Tibial artery (tissue), 4 donors: ENCODE data around the gene CHMP6.
A peak's percentile ranks its signal among the peaks of the same experiment; 100 is the strongest.

ENCODE experiments used
- DNase-seq, 2 donors: peaks; one replicate each; pipeline ENCODE4 v3.0.0-alpha.2; 2019
- H3K27ac ChIP-seq, 2 donors: fragments of 200-600 bp; sonication (generic) in 1 of 2; 1 replicate in 1 of 2; 2 replicates in 1 of 2; pipeline ENCODE4 v1.5.1; 2018 to 2019; ENCODE audit warnings: mild to moderate bottlenecking in 1 of 2
- H3K27me3 ChIP-seq, 2 donors: fragments of 200-600 bp; sonication (generic) in 1 of 2; one replicate each; pipeline versions ENCODE4 v1.5.1 to v1.6.0; 2016 to 2019
- H3K36me3 ChIP-seq, 3 donors: fragments of 200-600 bp; sonication (generic) in 2 of 3; one replicate each; pipeline ENCODE4 v1.5.1; 2016 to 2019; ENCODE audit warnings: mild to moderate bottlenecking in 2 of 3
- H3K4me1 ChIP-seq, 4 donors: fragments of 200-600 bp; sonication (generic) in 2 of 4; 1 replicate in 3 of 4; 2 replicates in 1 of 4; pipeline ENCODE4 v1.5.1; 2016 to 2019
- H3K4me3 ChIP-seq, 2 donors: fragments of 200-600 bp; sonication (generic) in 1 of 2; 1 replicate in 1 of 2; 2 replicates in 1 of 2; pipeline ENCODE4 v1.5.1; 2018 to 2019; ENCODE audit warnings: mild to moderate bottlenecking in 2 of 2
- H3K9me3 ChIP-seq, 3 donors: fragments of 200-600 bp; sonication (generic) in 1 of 3; one replicate each; pipeline ENCODE4 v1.5.1; 2016 to 2019
- intact Hi-C: fragments of 100-400 bp; cut with DNase I; formaldehyde crosslinking; loops from one replicate; pipeline ENCODE4 v1.15.0; 2023; ENCODE audit warnings: low total_unique reads
- TF ChIP-seq, protein P1 (sequence below), 2 experiments: fragments of 200-600 bp in 1 of 2; fragments of 450-650 bp in 1 of 2; IDR thresholded peaks; one replicate each; pipeline ENCODE4 v1.5.1; 2017 to 2019; ENCODE audit warnings: antibody characterized with exemption in 2 of 2, mild to moderate bottlenecking in 1 of 2, moderate library complexity in 1 of 2

CHMP6 gene

DNA sequence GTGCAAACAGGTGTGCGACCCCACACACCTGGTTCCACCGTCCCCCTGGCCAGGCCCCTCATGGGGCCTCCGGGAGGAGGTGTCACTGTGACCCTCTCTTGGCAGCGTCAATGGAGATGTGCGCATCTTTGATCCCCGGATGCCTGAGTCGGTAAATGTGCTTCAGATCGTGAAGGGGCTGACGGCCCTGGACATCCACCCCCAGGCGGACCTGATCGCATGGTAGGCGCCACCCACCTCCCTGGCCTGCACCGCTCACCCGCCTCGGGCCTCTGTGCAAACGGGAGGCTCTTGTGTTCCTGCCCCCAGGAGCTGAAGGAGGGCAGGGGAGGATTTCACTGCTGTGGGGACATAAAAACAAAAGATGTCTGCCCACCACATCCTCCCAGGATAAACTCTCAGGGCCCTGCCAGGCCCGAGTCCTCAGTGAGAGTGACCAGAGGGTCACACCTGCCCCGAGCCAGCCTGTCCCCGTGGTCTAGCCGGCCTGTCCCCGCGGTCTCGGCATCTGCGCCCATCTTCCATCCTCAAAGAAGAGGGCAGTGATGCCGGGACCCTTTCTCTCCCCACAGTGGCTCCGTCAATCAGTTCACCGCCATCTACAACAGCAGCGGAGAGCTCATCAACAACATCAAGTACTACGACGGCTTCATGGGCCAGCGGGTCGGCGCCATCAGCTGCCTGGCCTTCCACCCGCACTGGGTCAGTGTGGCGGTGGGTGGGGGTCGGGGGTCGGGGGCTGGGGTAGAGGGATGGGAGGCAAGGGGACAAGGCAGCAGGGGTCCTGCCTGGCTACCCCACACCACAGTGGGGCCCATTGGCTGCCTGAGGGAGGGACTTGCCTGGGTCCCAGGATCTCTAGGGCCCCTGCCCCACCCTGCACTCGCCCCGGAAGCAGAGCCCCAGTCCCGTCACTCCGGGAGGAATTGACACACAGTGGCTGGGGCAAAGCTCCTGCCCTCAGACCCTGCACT is 29.0 kb upstream of the CHMP6 start:
- Histone ChIP-seq H3K27me3 (no peaks in the 10 kb centered on the region), H3K4me1 (peaks cover 0 to 43% (median 32%) of the 10 kb centered on the region in 4 donors), H3K9me3 (no peaks in the 10 kb centered on the region), H3K4me3 (no peak overlapping the region), H3K27ac (peak overlapping the region; percentile 84 to 97), H3K36me3 (peaks cover 7 to 42% (median 27%) of the 10 kb centered on the region in 3 donors)
- TF ChIP-seq, protein P1, sequence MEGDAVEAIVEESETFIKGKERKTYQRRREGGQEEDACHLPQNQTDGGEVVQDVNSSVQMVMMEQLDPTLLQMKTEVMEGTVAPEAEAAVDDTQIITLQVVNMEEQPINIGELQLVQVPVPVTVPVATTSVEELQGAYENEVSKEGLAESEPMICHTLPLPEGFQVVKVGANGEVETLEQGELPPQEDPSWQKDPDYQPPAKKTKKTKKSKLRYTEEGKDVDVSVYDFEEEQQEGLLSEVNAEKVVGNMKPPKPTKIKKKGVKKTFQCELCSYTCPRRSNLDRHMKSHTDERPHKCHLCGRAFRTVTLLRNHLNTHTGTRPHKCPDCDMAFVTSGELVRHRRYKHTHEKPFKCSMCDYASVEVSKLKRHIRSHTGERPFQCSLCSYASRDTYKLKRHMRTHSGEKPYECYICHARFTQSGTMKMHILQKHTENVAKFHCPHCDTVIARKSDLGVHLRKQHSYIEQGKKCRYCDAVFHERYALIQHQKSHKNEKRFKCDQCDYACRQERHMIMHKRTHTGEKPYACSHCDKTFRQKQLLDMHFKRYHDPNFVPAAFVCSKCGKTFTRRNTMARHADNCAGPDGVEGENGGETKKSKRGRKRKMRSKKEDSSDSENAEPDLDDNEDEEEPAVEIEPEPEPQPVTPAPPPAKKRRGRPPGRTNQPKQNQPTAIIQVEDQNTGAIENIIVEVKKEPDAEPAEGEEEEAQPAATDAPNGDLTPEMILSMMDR (IDR thresholded peaks at IDR 0.05): no peak
- intact Hi-C loops: no loop called here
- DNase-seq: no peak

DNA sequence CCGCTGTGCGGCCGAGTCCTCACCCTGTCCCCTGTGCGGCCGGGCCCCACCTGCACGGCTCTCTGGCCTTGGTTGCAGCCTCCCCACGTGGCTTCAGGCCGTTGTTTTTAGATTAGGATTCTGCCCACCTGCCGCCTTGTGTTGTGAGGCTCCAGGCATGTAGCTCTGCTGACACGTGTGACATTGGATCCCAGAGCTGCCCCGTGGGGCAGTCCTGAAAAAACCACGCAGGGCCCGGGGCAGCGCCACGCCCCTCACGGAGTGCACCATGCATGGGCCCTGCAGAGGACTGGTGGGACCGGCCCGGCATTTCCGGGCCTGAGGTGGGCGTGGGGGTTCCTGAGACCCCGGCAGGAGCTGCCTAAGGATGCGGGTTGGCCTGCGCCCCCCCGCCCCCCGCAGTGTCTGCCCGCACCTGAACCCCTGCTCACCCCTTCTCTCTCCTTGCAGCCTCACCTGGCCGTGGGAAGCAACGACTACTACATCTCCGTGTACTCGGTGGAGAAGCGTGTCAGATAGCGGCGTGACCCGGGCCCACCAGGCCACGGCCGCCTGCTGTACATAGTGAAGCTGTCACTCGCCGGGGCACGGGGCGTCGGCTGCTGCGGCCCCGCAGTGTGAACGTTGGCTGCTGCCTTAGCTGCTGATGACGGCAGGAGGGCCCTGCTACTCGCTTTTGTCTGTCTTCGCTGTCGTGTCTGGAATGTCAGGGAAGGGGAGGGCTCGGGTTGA is 27.7 kb upstream of the CHMP6 start:
- no peak for DNase-seq
- TF ChIP-seq, protein P1 (IDR thresholded peaks at IDR 0.05): no peak
- Histone ChIP-seq H3K9me3 (no peaks in the 10 kb centered on the region), H3K4me1 (peaks cover 2 to 49% (median 36%) of the 10 kb centered on the region in 4 donors), H3K27ac (no peak overlapping the region), H3K27me3 (no peaks in the 10 kb centered on the region), H3K4me3 (no peak overlapping the region), H3K36me3 (peaks cover 7 to 41% (median 27%) of the 10 kb centered on the region in 3 donors)
- intact Hi-C loops: no loop called here

DNA sequence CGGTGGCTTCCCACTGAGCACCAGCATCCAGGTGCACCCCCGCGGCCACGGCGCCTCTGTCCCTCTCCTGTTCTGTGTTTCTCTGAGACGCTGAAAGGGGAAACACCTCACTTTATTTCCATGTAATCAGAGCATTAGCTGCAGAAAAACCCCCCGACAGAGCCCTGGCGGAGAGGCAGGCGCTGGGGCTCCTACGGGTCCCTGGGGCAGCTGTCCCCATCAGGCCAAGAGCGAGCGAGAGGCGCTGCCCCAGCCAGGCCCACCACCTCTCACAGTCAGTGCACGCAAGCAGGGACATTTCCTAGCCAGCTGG is 27.1 kb upstream of the CHMP6 start:
- Histone ChIP-seq H3K27ac (no peak overlapping the region), H3K4me1 (peaks cover 6 to 49% (median 36%) of the 10 kb centered on the region in 4 donors), H3K36me3 (peaks cover 7 to 41% (median 27%) of the 10 kb centered on the region in 3 donors)

DNA sequence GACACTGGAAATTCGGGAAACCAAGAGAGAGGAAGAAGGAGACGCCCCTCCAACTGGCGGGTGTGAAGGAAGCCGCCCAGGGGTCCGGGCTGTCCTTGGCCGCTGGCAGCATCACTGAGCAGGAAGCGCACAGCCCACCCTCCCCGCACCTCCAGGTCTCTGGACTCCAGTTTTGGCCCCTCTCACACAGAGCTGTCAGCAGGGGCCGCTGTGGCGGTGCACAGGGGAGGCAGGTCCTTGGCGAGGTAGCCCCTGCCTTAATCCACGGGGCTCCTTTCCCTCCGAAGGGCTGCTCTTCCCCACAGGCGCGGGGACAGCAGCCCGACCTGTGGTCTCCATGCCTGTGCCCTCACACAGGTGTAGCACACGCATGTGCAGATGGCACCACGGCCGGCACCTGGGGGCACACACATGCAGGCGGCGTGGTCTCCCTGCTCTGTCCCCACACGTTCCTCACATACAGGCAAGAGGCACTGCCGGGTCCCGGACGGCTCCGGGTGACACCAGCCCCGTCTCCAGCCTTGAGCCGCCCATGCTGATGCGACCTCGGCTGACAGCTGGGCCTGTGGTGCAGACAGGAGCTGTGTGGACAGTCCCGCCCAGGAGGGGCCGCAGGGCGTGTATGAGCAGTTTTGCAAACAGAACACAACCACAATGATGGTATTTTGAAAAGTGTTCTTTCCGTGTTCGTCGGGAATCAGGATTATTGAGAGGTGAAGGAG is 26.6 kb upstream of the CHMP6 start:
- intact Hi-C loops: no loop called here
- H3K36me3 ChIP-seq: peaks cover 7 to 41% (median 27%) of the 10 kb centered on the region in 3 donors
- no peak for DNase-seq
- no peak overlapping the region for H3K27ac ChIP-seq
- TF ChIP-seq, protein P1 (IDR thresholded peaks at IDR 0.05): no peak
- H3K4me1 ChIP-seq: peaks cover 6 to 46% (median 36%) of the 10 kb centered on the region in 4 donors
- no peaks in the 10 kb centered on the region for H3K9me3 ChIP-seq
- no peak overlapping the region for H3K4me3 ChIP-seq
- H3K27me3 ChIP-seq: peaks cover 0 to under 1% of the 10 kb centered on the region in 2 donors

More for the DNA sequence above, 27.1 kb upstream of the CHMP6 start:
- Histone ChIP-seq H3K27me3 (no peaks in the 10 kb centered on the region), H3K9me3 (no peaks in the 10 kb centered on the region), H3K4me3 (no peak overlapping the region)
- intact Hi-C loops: no loop called here
- DNase-seq: no peak
- TF ChIP-seq, protein P1 (IDR thresholded peaks at IDR 0.05): no peak

DNA sequence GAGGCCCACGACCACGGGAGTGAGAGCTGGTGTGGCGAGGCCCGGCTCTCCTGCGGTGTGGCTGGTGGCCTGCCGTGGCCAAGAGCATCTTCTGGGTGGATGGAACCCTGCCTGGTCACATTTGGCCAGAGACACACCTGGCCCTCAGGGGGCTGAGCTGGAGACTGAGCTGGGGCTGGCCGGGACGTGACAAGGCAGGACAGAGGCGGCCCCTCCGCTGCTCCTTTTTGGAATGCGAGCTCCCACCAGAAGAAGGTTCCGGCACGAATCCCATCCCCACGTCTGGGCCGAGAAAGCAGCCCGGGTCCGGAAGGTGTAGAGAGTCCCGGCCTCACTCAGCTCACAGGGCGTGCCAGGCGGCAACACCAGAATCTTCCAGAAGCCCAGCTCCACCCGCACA is 26.0 kb upstream of the CHMP6 start:
- TF ChIP-seq, protein P1 (IDR thresholded peaks at IDR 0.05): no peak
- Histone ChIP-seq H3K9me3 (no peaks in the 10 kb centered on the region), H3K27ac (no peak overlapping the region), H3K4me1 (peaks cover 6 to 45% (median 36%) of the 10 kb centered on the region in 4 donors), H3K4me3 (no peak overlapping the region), H3K27me3 (peaks cover 0 to 7% of the 10 kb centered on the region in 2 donors), H3K36me3 (peaks cover 7 to 41% (median 27%) of the 10 kb centered on the region in 3 donors)
- intact Hi-C loops: no loop called here
- peak in 1 of 2 donors; percentile 61 for DNase-seq
